Fibroblast of villous mesenchyme (primary cell): ENCODE results near the gene ZNF512B. TPM values are rescaled to one million over a fixed set of nuclear protein-coding genes. Genes with fewer than 3 reads are reported as not detected.

Experiments
- DNase-seq: peaks from one replicate; pipeline ENCODE4 v3.0.0-alpha.2; 2010; ENCODE audit warnings: low read depth
- H3K4me3 ChIP-seq: 2 replicates; pipeline ENCODE4 v1.5.1; 2011; ENCODE audit warnings: low read depth, mild to moderate bottlenecking, low read length
- CTCF ChIP-seq: IDR thresholded peaks from 2 replicates; pipeline ENCODE4 v1.5.1; 2012; ENCODE audit warnings: low read depth, mild to moderate bottlenecking, low read length; ENCODE audit not compliant: insufficient read depth
- total RNA-seq: library from RNA; depleted of rRNA; stranded (reverse); fragments of >200 nt; gene quantifications from 2 replicates; pipeline ENCODE4 v1.2.3, GENCODE V29; 2012

Gene ZNF512B
- total RNA-seq, 1 donor: 13.8 TPM

GRCh38 chr20:63950701-63951397, 18.9 kb downstream of the ZNF512B start:
- no peak for TF ChIP-seq CTCF
- no peak for DNase-seq
- no peak overlapping the region for H3K4me3 ChIP-seq

- TF ChIP-seq CTCF: no peak
- H3K4me3 ChIP-seq: no peak overlapping the region
- DNase-seq: no peak
These were observed 21.9 kb downstream of the ZNF512B start for GRCh38 chr20:63947638-63948456.

GRCh38 chr20:63946986-63947637, 22.6 kb downstream of the ZNF512B start:
- no peak for TF ChIP-seq CTCF
- H3K4me3 ChIP-seq: no peak overlapping the region
- DNase-seq: no peak

- TF ChIP-seq CTCF: no peak
- no peak for DNase-seq
- no peak overlapping the region for H3K4me3 ChIP-seq
These were observed 23.5 kb downstream of the ZNF512B start for GRCh38 chr20:63945921-63946920.

GRCh38 chr20:63945031-63945658, 24.6 kb downstream of the ZNF512B start:
- no peak overlapping the region for H3K4me3 ChIP-seq

More at GRCh38 chr20:63945031-63945658, 24.6 kb downstream of the ZNF512B start:
- no peak for TF ChIP-seq CTCF
- DNase-seq: no peak
